Keratinocyte (primary cell): ENCODE results near the gene LNPEP. TPM values are rescaled to one million over a fixed set of nuclear protein-coding genes. Genes with fewer than 3 reads are reported as not detected.

Experiments used
- DNase-seq: peaks from one replicate; pipeline ENCODE4 v3.0.0-alpha.2; 2011; ENCODE audit warnings: low read depth, missing footprints, low spot score
- FAIRE-seq: peaks from 2 replicates; lab custom pipeline; 2011; peaks lifted over from hg19 to GRCh38; lab: Jason Lieb, UNC
- H2AFZ ChIP-seq: 2 replicates; pipeline ENCODE4 v1.6.0; 2012; ENCODE audit warnings: low read length, control low read depth, inconsistent platforms; ENCODE audit not compliant: control insufficient read depth
- H3K27ac ChIP-seq: 2 replicates; pipeline ENCODE4 v1.5.1; 2011; ENCODE audit warnings: low read length; ENCODE audit not compliant: control insufficient read depth, insufficient read depth
- H3K27me3 ChIP-seq: 3 replicates; pipeline ENCODE4 v1.6.0; 2011; ENCODE audit warnings: low read length; ENCODE audit not compliant: control insufficient read depth, insufficient read depth; ENCODE audit errors: extremely low read depth
- H3K36me3 ChIP-seq, 2 experiments: 2 replicates in 1 of 2; 3 replicates in 1 of 2; pipeline ENCODE4 v1.5.1; 2011; ENCODE audit warnings: low read length in 2 of 2, mild to moderate bottlenecking in 1 of 2; ENCODE audit not compliant: control insufficient read depth in 2 of 2, insufficient read depth in 2 of 2; ENCODE audit errors: extremely low read depth in 1 of 2
- H3K4me1 ChIP-seq: 3 replicates; pipeline ENCODE4 v1.5.1; 2011; ENCODE audit warnings: low read length; ENCODE audit not compliant: control insufficient read depth, insufficient read depth; ENCODE audit errors: extremely low read depth
- H3K4me2 ChIP-seq: 3 replicates; pipeline ENCODE4 v1.6.0; 2011; ENCODE audit warnings: low read depth, low read length; ENCODE audit not compliant: control insufficient read depth, insufficient read depth; ENCODE audit errors: extremely low read depth
- H3K4me3 ChIP-seq, 3 experiments: fragments of 200-600 bp in 1 of 3; sonication (generic) in 1 of 3; 2 replicates in 2 of 3; 3 replicates in 1 of 3; pipeline ENCODE4 v1.5.1; 2011 to 2016; ENCODE audit warnings: low read length in 3 of 3, mild to moderate bottlenecking in 3 of 3, control low read depth in 2 of 3, inconsistent platforms in 1 of 3, low read depth in 1 of 3, mixed read lengths in 1 of 3, mixed run types in 1 of 3, moderate library complexity in 1 of 3; ENCODE audit not compliant: control insufficient read depth in 2 of 3, insufficient read depth in 2 of 3; ENCODE audit errors: extremely low read depth in 1 of 3
- H3K79me2 ChIP-seq: 2 replicates; pipeline ENCODE4 v1.6.0; 2012; ENCODE audit warnings: low read length; ENCODE audit not compliant: control insufficient read depth, insufficient read depth
- H3K9ac ChIP-seq: 3 replicates; pipeline ENCODE4 v1.6.0; 2011; ENCODE audit warnings: low read length; ENCODE audit not compliant: control insufficient read depth, insufficient read depth; ENCODE audit errors: extremely low read depth
- H3K9me1 ChIP-seq: 3 replicates; pipeline ENCODE4 v1.6.0; 2011; ENCODE audit warnings: low read length; ENCODE audit not compliant: control insufficient read depth, insufficient read depth; ENCODE audit errors: extremely low read depth
- H3K9me3 ChIP-seq: 2 replicates; pipeline ENCODE4 v1.5.1; 2012; ENCODE audit warnings: low read depth, low read length; ENCODE audit not compliant: control insufficient read depth
- H4K20me1 ChIP-seq: 3 replicates; pipeline ENCODE4 v1.6.0; 2011; ENCODE audit warnings: low read length; ENCODE audit not compliant: control insufficient read depth, insufficient read depth; ENCODE audit errors: extremely low read depth
- EZH2 ChIP-seq: IDR thresholded peaks from one replicate; pipeline ENCODE4 v1.6.1; 2012; ENCODE audit warnings: inconsistent platforms, mild to moderate bottlenecking, low read length, moderate library complexity
- dilution Hi-C: fragments of 300-500 bp; cut with MboI; formaldehyde crosslinking; loops from one replicate; pipeline ENCODE4 v1.7.0; 2020; ENCODE audit warnings: low sequenced_read_pairs; ENCODE audit not compliant: extremely low pct_ligation_motif_present
- polyA plus RNA-seq, 5 experiments: library from polyadenylated mRNA; depleted of rRNA in 3 of 5; stranded (reverse) in 3 of 5; stranded (forward) in 1 of 5; unstranded in 1 of 5; fragments of >200 nt; gene quantifications; 1 replicate in 1 of 5; 2 replicates in 3 of 5; 3 replicates in 1 of 5; pipeline versions ENCODE4 v1.2.1 to v1.2.3, GENCODE V29; 2011 to 2012; ENCODE audit warnings: missing spikeins in 2 of 5, low read depth in 1 of 5, low replicate concordance in 1 of 5
- TF ChIP-seq, protein P1 (sequence below), 3 experiments: IDR thresholded peaks in 1 of 3; conservative IDR thresholded peaks in 1 of 3; optimal IDR thresholded peaks in 1 of 3; 2 replicates in 2 of 3; 3 replicates in 1 of 3; pipeline versions ENCODE3 to v1.5.1; 2011; ENCODE audit warnings: low read length in 3 of 3, mild to moderate bottlenecking in 3 of 3, moderate library complexity in 2 of 3, control low read depth in 1 of 3, inconsistent platforms in 1 of 3; ENCODE audit not compliant: insufficient read depth in 2 of 3; ENCODE audit errors: extremely low read depth in 1 of 3

Gene LNPEP
- polyA plus RNA-seq, 1 donor (not counting 4 experiments of a cell fraction or from before 2014, with no cell fraction given), result 26.6 TPM

GRCh38 chr5:96945144-96945897, 9.4 kb downstream of the LNPEP start:
- Histone ChIP-seq H3K4me2 (no peak overlapping the region), H3K27me3 (no peaks in the 10 kb centered on the region), H3K79me2 (peaks cover 87% of the 10 kb centered on the region), H3K9me3 (no peaks in the 10 kb centered on the region), H2AFZ (no peak overlapping the region), H3K4me3 (no peak overlapping the region), H3K4me1 (peaks cover 24% of the 10 kb centered on the region), H3K36me3 (peaks cover 0 to 2% of the 10 kb centered on the region in 2 experiments), H3K27ac (no peak overlapping the region), H3K9ac (no peak overlapping the region), H4K20me1 (no peaks in the 10 kb centered on the region), H3K9me1 (no peaks in the 10 kb centered on the region)
- dilution Hi-C loops, result no loop called here
- FAIRE-seq (no peak), DNase-seq (no peak)
- TF ChIP-seq, protein P1, sequence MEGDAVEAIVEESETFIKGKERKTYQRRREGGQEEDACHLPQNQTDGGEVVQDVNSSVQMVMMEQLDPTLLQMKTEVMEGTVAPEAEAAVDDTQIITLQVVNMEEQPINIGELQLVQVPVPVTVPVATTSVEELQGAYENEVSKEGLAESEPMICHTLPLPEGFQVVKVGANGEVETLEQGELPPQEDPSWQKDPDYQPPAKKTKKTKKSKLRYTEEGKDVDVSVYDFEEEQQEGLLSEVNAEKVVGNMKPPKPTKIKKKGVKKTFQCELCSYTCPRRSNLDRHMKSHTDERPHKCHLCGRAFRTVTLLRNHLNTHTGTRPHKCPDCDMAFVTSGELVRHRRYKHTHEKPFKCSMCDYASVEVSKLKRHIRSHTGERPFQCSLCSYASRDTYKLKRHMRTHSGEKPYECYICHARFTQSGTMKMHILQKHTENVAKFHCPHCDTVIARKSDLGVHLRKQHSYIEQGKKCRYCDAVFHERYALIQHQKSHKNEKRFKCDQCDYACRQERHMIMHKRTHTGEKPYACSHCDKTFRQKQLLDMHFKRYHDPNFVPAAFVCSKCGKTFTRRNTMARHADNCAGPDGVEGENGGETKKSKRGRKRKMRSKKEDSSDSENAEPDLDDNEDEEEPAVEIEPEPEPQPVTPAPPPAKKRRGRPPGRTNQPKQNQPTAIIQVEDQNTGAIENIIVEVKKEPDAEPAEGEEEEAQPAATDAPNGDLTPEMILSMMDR (optimal IDR thresholded peaks at IDR 0.05 in 1 of 3, IDR thresholded peaks at IDR 0.05 in 1 of 3, conservative IDR thresholded peaks at IDR 0.05 in 1 of 3; ENCODE audit: extremely low read depth in 1 of 3, insufficient read depth in 2 of 3, low read length in 3 of 3), result no peak
- no peak for TF ChIP-seq EZH2

DNA sequence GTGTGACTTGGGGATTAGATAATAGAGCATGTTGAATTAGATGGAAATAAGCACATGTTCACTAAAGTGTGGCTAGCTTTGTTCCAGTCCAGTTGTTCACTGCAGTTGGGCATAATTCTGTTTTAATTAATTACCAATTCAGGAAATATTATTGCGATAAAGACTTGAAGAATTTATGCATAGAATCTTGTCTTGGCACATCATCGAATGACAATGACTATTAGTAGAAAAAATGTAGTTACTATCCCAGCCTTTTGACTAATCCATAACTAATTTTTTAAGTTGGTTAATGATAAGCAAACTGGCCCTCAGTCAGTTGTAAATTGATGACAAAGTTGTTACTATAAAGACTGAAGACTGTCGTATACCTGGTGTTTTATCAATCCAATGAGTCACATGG, 10.5 kb downstream of the LNPEP start:
- DNase-seq (no peak), FAIRE-seq (no peak)
- Histone ChIP-seq H3K36me3 (peaks cover 0 to 2% of the 10 kb centered on the region in 2 experiments), H3K9me3 (no peaks in the 10 kb centered on the region), H2AFZ (no peak overlapping the region), H3K79me2 (peaks cover 85% of the 10 kb centered on the region), H3K9me1 (no peaks in the 10 kb centered on the region), H3K27me3 (no peaks in the 10 kb centered on the region), H3K4me3 (no peak overlapping the region), H3K4me1 (peaks cover 21% of the 10 kb centered on the region), H3K27ac (no peak overlapping the region), H3K4me2 (no peak overlapping the region), H3K9ac (no peak overlapping the region), H4K20me1 (no peaks in the 10 kb centered on the region)
- dilution Hi-C loops, result no loop called here
- no peak for TF ChIP-seq EZH2
- TF ChIP-seq, protein P1 (optimal IDR thresholded peaks at IDR 0.05 in 1 of 3, IDR thresholded peaks at IDR 0.05 in 1 of 3, conservative IDR thresholded peaks at IDR 0.05 in 1 of 3; ENCODE audit: extremely low read depth in 1 of 3, insufficient read depth in 2 of 3, low read length in 3 of 3), result no peak
